ENCODE data around the gene ZFYVE9.

- no peak for TF ChIP-seq CTCF (IDR thresholded peaks at IDR 0.05 in 8 of 11, conservative IDR thresholded peaks at IDR 0.05 in 3 of 11)
- TF ChIP-seq POLR2A (IDR thresholded peaks at IDR 0.05) = no peak
- TF ChIP-seq POLR2AphosphoS5 (IDR thresholded peaks at IDR 0.05) = no peak
Observed at GRCh38 chr1:52288286-52288685, 146.4 kb downstream of the ZFYVE9 start.

Measured in spleen (tissue), 7 donors.